ENCODE data around the gene HSP90AB1. TPM values are rescaled to one million over a fixed set of nuclear protein-coding genes. Genes with fewer than 3 reads are reported as not detected.

The HSP90AB1 gene
- total and polyA plus RNA-seq, 2 experiments from 2014 or later, result 440 to 891 TPM

DNA sequence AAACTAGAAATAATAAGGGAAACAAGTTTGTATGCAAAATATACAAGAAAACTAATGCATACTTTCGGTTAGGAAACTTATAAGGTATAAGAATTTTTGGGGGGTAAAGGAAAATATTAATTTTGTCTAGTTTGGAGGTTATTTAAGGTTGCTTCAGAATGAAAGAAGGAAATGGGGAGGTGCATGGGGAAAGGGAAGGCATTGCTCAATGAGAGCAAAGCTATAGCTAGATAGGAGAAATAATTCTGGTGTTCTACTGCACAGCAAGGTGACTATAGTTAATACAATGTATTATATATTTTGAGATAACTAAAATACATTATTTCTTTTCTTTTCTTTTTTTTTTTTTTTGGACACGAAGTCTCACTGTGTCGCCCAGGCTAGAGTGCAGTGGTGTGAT is 35.6 kb upstream of the HSP90AB1 start:
- no peak for DNase-seq (ENCODE audit: low spot score)
- Histone ChIP-seq H3K27ac (no peak overlapping the region), H3K4me3 (no peak overlapping the region), H3K4me2 (no peak overlapping the region), H3K9me2 (replicated peaks; ENCODE audit: insufficient read depth) (no peaks in the 10 kb centered on the region), H3K36me3 (replicated peaks; ENCODE audit: insufficient read depth, low read depth) (no peaks in the 10 kb centered on the region), H3K9me3 (ENCODE audit: low read depth) (no peaks in the 10 kb centered on the region), H3K79me2 (no peaks in the 10 kb centered on the region), H3K27me3 (no peaks in the 10 kb centered on the region), H2AFZ (no peak overlapping the region), H4K20me1 (ENCODE audit: insufficient read depth, poor library complexity, severe bottlenecking) (no peaks in the 10 kb centered on the region), H3K4me1 (ENCODE audit: insufficient read depth) (no peaks in the 10 kb centered on the region)
- TF ChIP-seq, protein P1, sequence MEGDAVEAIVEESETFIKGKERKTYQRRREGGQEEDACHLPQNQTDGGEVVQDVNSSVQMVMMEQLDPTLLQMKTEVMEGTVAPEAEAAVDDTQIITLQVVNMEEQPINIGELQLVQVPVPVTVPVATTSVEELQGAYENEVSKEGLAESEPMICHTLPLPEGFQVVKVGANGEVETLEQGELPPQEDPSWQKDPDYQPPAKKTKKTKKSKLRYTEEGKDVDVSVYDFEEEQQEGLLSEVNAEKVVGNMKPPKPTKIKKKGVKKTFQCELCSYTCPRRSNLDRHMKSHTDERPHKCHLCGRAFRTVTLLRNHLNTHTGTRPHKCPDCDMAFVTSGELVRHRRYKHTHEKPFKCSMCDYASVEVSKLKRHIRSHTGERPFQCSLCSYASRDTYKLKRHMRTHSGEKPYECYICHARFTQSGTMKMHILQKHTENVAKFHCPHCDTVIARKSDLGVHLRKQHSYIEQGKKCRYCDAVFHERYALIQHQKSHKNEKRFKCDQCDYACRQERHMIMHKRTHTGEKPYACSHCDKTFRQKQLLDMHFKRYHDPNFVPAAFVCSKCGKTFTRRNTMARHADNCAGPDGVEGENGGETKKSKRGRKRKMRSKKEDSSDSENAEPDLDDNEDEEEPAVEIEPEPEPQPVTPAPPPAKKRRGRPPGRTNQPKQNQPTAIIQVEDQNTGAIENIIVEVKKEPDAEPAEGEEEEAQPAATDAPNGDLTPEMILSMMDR (IDR thresholded peaks at IDR 0.05; ENCODE audit: poor library complexity), result no peak
- TF ChIP-seq EZH2 (IDR thresholded peaks at IDR 0.05; ENCODE audit: borderline replicate concordance), result no peak
- TF ChIP-seq EZH2phosphoT487 (IDR thresholded peaks at IDR 0.05; ENCODE audit: low read depth, severe bottlenecking, unreplicated experiment), result no peak
- WGBS (ENCODE audit: low lambda C conversion rate, missing lambda C conversion rate), result 93% methylated on average over 3 of the region's 3 CpGs

DNA sequence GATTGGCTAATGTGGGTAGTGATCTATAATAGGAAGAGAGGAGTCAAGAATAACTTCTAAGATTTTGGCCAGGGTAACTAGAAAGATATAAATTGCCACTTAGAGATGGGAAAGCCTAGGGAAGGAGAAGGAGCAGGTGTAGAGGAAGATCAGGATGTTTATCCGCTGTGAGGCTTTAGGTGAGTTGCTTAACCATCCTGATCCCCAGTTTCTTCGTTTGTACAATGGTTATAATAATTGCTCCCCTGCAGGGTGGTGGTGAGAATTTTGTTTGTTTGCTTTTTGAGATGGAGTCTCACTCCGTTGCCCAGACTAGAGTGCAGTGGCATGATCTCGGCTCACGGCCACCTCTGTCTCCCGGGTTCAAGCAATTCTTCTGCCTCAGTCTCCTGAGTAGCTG is 32.6 kb upstream of the HSP90AB1 start:
- H3K4me1 ChIP-seq (ENCODE audit: insufficient read depth), result peaks cover 19% of the 10 kb centered on the region
- TF ChIP-seq EZH2 (IDR thresholded peaks at IDR 0.05; ENCODE audit: borderline replicate concordance) (no peak), EZH2phosphoT487 (IDR thresholded peaks at IDR 0.05; ENCODE audit: low read depth, severe bottlenecking, unreplicated experiment) (no peak)
- TF ChIP-seq, protein P1 (IDR thresholded peaks at IDR 0.05; ENCODE audit: poor library complexity), result no peak
- 93% methylated on average over 6 of the region's 6 CpGs for WGBS (ENCODE audit: low lambda C conversion rate, missing lambda C conversion rate)

DNA sequence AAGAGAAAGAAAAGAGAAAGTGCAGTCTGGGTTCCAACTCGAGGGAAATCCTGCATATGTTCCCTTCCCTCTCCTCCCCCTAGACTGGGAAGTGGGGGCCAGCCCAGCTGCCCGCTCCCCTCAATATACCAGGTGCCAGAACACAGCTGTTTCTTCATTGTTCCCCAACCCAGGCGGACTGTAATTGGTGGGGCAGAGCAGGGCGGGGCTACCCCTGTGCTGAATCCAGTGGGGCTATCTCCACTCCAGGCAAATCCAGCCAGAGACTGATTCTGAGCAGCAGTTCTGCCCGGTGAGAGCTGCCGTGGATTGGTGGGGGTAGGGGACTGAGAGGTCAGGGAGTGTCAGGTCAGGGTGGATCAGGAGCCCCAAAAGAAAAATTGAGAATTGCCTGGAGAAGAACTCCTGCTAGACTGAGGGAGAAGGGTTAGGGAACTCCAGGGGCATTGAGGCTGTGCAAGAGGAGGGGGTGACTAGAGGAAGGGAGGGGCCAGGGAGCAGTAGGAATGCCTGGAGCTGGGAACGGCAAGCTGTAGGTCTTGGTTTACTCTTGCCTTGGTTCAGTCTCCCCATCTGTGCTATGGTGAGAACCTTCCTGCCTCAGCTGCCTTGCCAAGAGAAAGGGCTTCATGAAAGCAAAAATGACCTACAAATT is 30.1 kb upstream of the HSP90AB1 start, which contains the start of gene MYMX:
Gene MYMX, plus strand, starts transcription at position 250 of the 655 bp plus-strand sequence. CDS start 546 bp downstream, outside the sequence.
- Histone ChIP-seq H3K79me2 (peaks cover 3% of the 10 kb centered on the region), H3K9me2 (replicated peaks; ENCODE audit: insufficient read depth) (no peaks in the 10 kb centered on the region), H3K4me3 (no peak within 1 kb of the TSS), H3K27me3 (no peaks in the 10 kb centered on the region), H2AFZ (no peak within 1 kb of the TSS), H3K9me3 (ENCODE audit: low read depth) (no peaks in the 10 kb centered on the region), H3K36me3 (replicated peaks; ENCODE audit: insufficient read depth, low read depth) (no peaks in the 10 kb centered on the region), H3K4me1 (ENCODE audit: insufficient read depth) (peaks cover 23% of the 10 kb centered on the region), H3K27ac (no peak within 1 kb of the TSS), H4K20me1 (ENCODE audit: insufficient read depth, poor library complexity, severe bottlenecking) (no peaks in the 10 kb centered on the region), H3K4me2 (no peak within 1 kb of the TSS)
- DNase-seq (ENCODE audit: low spot score), result no peak
- WGBS (ENCODE audit: low lambda C conversion rate, missing lambda C conversion rate), result 38% methylated on average over 7 of the region's 7 CpGs
- TF ChIP-seq EZH2 (IDR thresholded peaks at IDR 0.05; ENCODE audit: borderline replicate concordance), result no peak
- TF ChIP-seq, protein P1 (IDR thresholded peaks at IDR 0.05; ENCODE audit: poor library complexity), result no peak
- TF ChIP-seq EZH2phosphoT487 (IDR thresholded peaks at IDR 0.05; ENCODE audit: low read depth, severe bottlenecking, unreplicated experiment), result no peak

More for the DNA sequence above, 32.6 kb upstream of the HSP90AB1 start:
- H3K27me3 ChIP-seq, result no peaks in the 10 kb centered on the region
- DNase-seq (ENCODE audit: low spot score), result no peak
- H3K9me2 ChIP-seq (replicated peaks; ENCODE audit: insufficient read depth), result no peaks in the 10 kb centered on the region
- H4K20me1 ChIP-seq (ENCODE audit: insufficient read depth, poor library complexity, severe bottlenecking), result no peaks in the 10 kb centered on the region
- H3K27ac ChIP-seq, result no peak overlapping the region
- no peak overlapping the region for H2AFZ ChIP-seq
- H3K36me3 ChIP-seq (replicated peaks; ENCODE audit: insufficient read depth, low read depth), result no peaks in the 10 kb centered on the region
- H3K9me3 ChIP-seq (ENCODE audit: low read depth), result no peaks in the 10 kb centered on the region
- no peaks in the 10 kb centered on the region for H3K79me2 ChIP-seq
- H3K4me3 ChIP-seq, result no peak overlapping the region
- no peak overlapping the region for H3K4me2 ChIP-seq

All from hepatocyte (in vitro differentiated cells).